Stimulated activated CD8-positive, alpha-beta memory T cell treated with anti-CD3 and anti-CD28 coated beads, Interleukin-12 subunit alpha, Interleukin-12 subunit beta, amount 100 ng/mL, for 4 hours (primary cell): ENCODE data around the gene TMEM74B.

Experiments
- DNase-seq: peaks from one replicate; pipeline ENCODE4 v3.0.0-alpha.2; 2020; ENCODE audit warnings: low read depth

TMEM74B gene

DNA sequence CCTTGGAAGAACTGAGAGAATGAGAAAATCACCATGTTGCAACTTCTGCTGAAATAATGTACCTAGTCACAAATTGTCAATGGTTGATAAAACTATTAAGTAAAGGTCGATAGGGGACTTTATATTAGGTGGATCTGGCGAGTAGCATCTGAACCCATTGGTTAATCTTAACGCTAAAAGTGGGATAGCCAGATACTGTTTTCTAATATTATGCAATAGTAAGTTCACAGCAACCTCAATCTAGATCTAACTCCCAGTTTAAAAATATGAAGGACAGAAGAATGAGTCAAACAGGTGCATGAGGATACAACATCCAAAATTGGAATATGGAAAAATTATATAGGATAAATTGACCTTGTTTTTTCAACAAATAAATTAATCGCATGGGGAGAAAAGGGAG lies 47.5 kb downstream of the TMEM74B start:
- DNase-seq, result no peak

DNA sequence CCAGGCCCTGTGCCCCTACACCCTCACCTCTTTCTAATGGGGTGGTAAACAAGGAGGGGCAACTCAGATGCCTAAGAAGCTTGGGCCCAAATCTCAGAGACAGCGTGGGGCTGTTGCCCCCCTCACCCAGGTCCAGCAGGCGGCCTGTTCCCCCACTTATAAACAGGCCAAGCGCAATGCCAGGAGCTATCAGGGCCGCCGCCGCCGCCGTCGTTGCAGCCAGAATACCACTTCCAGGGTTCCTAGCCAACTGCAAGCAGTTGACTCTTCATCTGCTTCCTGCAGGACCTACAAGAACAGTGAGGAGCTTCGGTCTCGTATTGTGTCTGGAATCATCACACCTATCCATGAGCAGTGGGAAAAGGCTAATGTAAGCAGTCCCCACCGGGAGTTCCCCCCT lies 49.9 kb downstream of the TMEM74B start:
- DNase-seq, result no peak

DNA sequence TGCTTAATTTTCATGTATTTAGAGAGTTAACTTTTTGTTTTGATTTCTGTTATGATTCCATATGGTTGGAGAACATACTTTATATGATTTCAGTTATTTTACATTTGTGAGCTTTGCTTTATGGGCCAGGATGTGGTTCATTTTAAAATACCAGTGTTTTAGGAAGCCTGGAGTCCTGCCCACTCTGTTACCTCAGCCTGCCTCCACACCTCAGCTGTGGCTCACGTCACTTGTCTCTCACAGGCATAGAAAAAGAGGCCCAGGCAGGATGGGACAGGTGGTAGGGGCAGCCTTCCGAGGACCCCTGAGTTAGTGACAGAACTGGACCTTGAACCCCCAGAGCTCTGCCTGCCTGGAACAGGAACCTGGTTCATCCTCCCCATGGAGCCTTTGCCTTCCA lies 50.4 kb downstream of the TMEM74B start:
- no peak for DNase-seq

DNA sequence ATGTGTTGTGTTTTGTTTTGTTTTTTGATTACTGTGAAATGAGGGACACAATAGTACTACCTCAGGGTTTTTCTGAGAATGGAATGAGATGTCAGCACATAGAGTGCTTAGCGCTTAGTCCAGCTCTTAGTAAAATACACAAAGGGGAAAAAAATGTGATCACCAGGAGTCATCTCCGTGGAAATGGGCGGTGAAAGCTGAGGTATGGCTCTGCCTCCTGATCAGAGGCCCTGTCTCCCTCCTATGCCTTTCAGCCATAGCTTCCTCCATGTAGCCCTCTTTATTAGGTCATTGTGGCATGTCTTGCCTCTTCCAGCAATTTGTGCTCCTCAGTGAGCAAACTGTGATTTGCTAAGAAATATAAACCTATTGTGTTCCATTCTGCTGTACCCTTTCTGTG lies 53.4 kb downstream of the TMEM74B start:
- no peak for DNase-seq

DNA sequence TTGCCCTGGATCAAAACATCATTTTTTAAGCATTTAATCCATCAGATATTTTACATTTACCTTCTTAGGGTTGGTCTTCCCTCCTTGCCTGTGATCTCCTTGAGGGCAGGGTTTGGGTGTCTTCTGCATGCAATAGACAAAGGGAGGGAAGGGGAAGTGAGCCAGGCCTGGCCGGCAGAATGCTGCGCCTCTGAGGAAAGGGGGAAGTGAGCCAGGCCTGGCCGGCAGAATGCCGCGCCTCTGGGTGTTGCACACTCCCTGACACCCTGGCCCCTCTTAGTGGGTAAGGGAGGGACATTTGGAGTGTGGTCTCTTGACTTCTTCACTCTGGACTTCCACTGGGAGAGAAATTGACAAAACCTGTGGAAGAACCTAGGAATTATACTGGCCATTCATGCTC lies 53.9 kb downstream of the TMEM74B start:
- no peak for DNase-seq
